ENCODE data around the gene TNNT3. TPM values are rescaled to one million over a fixed set of nuclear protein-coding genes. Genes with fewer than 3 reads are reported as not detected.

TNNT3 gene
- total RNA-seq, 1 donor from 2014 or later: not detected

DNA sequence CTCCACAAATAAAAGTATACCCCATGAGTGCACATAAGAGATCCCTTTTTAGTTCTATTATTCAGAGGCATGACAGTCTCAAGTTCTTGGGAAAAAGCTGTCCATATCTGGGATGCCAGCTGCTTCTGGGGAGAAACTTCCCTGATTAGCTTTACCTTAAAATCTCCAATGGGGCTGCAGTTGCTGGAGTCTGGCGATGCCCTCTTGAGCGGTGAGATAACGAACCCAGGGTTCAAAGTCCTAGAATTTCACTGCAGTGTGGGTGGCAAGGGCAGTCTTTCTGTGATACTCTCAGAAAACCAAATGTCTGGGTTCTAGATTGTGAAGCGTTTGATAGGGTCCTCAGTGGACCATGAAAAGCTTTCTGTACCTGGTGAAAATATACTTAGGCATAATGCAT is 20.4 kb upstream of the TNNT3 start:
- DNase-seq: no peak

GRCh38 chr11:1899686-1900085 is 19.8 kb upstream of the TNNT3 start:
- DNase-seq: peak; percentile 64

GRCh38 chr11:1906181-1906580 is 13.3 kb upstream of the TNNT3 start:
- DNase-seq: peak; percentile 71

DNA sequence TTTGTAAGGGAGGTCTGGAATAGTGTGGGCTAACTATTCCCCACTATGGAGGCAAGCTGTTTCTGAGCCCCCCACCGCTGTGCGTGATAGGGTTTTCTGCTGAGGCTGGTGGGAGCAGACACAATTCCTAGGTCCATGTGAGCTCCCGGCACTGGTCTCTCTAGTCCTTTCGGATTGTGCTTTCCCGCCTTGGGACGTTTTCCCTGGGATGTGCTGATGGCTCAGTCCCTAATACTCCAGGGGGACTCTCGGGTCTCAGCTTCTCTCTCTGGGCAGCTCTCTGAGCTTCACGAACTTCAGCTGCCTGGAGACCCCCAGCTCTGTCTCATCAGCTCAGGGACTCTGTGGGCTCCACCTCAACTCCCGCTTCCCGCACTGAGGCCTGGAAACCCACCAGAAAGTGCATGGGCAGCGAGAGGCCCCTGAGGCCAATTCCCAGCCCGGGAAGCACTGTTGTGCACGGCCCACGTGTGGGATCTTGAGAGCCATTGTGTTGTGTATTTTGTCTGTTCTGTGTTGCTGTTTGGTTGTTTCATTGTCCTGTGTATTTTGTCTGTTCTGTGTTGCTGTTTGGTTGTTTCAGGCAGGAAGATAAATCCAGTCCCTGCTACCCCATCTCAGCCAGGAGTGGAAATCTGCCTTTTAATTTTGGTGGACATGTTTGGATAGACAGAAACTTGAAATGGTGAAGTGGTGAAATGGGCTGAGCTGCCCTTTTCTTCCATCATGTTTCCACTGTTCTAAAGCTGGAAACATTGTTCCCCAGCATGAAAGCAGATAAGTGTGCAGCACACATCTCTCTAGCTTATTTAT is 12.7 kb upstream of the TNNT3 start:
- DNase-seq: peak; percentile 27

DNA sequence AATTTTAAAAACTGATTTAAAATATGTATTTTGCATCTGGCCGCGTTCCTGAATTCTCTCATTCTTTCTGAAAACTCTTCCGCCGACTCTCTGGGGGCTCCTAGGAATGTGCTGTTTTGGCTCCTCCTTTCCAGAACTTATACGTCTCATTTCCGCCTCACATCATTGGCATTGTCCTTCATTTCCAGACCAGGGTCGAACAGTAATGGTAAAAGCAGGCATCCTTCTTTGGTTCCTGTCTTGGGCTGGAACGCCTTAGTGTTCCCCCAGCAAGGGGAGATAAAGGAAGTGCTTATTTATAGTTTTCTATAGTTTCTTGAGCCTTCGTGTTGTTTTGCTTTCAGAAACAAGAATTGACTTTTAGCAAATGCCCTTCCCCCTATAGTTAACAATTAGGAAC is 10.9 kb upstream of the TNNT3 start:
- DNase-seq: peak; percentile 95

DNA sequence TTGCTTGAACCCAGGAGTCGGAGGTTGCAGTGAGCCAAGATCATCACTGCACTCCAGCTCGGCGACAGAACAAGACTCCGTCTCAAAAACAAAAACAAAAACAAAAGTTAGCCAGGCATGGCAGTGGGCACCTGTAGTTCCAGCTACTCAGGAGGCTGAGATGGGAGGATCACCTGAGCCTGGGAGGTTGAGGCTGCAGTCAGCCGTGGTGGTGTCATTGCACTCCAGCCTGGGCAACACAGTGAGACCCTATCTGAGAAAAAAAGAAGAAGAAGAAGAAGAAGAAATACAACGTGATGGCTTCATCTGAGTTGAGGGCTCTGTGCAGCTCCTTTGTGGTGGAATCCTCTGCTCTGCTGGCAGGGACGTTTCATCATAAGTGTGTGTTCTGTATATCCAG is 10.0 kb upstream of the TNNT3 start:
- DNase-seq: no peak

- no peak for DNase-seq
These were observed 7.1 kb upstream of the TNNT3 start for GRCh38 chr11:1912289-1912878.

- DNase-seq: no peak
These were observed 6.0 kb upstream of the TNNT3 start for GRCh38 chr11:1913271-1914060.

GRCh38 chr11:1915795-1916131 is 3.7 kb upstream of the TNNT3 start:
- no peak for DNase-seq

GRCh38 chr11:1916132-1916985 is 3.1 kb upstream of the TNNT3 start:
- DNase-seq: no peak

GRCh38 chr11:1916986-1917522 is 2.4 kb upstream of the TNNT3 start:
- DNase-seq: no peak

- DNase-seq: no peak
These were observed 1.7 kb upstream of the TNNT3 start for GRCh38 chr11:1917523-1918435.

DNA sequence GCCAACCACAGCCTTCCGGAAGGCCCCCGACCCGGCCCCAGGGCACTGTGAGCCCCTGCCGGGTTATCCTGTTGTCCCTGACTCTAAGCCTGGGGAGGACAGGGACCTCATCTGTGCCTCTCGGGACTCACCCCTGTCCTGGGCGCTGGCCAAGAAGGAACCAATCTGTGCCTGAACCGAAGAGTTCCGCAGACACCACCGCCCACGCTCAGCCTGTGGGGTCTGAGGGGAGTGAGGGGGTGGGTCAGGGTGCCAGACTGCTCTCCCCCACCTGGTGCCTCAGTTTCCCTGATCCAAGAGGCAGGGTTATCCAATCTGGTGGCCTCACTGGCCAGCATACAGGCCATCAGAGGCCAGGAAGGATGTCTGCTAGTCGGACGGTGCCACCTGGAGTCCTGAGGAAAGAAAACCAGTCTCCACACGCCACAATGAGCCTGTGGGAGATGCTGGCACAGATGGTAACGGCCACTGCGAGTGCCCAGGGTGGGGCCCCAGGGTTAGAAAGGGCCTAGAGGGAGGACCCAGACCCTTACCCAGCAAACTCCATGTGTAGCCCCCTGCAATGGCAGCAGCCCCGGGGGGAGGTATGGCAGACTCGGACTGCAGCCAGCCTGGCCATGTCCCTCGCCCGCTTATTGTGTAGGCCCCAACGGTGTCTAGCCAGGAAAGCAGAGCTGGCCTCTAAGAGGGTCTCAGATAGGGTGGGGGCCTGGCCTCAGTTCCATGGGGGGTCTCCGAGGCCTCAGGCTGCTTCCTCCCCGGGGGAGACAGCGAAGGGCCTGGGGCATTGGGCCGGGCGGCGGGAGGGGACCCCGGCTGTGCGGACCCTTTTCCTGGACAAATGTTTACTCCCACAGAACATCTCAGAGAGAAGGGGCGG is 827 bp upstream of the TNNT3 start:
- no peak for DNase-seq

GRCh38 chr11:1920128-1920908 is 815 bp downstream of the TNNT3 start:
- no peak for DNase-seq

DNA sequence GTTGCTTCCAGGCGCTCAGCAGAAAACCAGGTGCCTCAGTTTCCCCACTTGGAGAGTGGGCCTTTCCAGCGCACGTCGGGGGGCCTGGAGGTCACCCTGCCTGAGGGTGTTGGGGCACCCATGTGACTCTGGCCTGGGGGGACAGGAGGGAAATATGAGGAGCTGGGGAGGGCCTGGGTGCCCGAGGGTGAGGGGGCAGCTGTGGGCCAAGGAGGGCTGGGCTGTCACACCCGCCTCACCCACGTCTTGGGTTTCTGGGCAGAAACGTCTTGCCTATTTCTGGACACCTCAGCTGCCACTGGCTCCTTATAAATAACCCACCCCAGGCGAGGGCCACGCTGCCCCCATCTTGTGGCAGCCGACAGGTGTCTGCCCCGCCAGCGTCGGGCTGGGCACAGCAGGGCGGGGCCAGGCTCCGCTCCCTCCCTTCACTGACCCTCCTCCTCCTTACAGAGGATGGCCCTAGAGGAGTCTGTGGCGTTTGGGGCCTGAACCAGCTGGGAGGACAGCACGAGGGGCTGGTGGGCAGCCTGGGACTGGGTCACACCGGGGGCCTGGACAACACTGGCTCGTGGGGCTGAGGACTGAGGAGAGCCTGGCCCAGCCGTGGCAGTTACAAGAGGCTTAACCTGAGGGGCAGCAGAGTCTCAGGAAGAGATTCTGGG is 1.5 kb downstream of the TNNT3 start:
- DNase-seq: no peak

- peak; percentile 47 for DNase-seq
These were observed 2.2 kb downstream of the TNNT3 start for GRCh38 chr11:1921574-1922141.

DNA sequence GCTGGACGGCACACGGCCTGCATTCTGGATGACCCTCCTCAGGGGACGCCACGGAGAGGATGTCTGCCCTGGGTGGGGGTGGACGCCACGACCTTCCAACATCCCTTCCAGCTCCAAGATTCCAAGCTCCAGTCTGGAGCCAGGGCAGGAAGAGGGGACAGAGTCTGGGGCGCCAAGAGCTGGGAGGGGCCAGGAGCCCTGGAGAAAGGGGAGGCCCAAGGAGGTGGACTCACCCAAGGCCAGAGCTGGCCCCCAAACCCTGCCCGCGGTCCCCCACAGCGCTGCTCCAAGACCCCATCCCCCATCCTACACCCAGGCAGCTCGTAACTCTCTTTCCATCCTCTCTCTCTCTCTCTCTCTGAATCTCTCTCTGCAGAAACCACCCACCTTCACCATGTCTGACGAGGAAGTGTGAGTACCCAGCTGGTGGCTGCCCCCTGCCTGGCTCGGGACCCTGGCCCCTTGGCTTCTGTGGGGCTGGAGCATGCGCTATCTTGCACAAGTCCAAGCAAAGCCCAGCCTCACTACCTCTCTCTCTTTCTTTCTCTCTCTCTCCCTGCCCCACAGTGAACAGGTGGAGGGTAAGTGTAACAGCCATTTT is 3.1 kb downstream of the TNNT3 start:
- DNase-seq: no peak
